GM21526 (cell line): ENCODE results near the gene ZNF774.
"Not testable (repeated sequence)": the region's sequence is repeated elsewhere in the genome, so short reads cannot be mapped to it uniquely, and the experiment has no call there.

ENCODE experiments used
- ATAC-seq: cut with Tn5 transposase; IDR thresholded peaks from one replicate; pipeline ENCODE4 v1.9.1; 2021; ENCODE audit warnings: moderate library complexity; ENCODE audit not compliant: unreplicated experiment, low FRiP score

Gene ZNF774

DNA sequence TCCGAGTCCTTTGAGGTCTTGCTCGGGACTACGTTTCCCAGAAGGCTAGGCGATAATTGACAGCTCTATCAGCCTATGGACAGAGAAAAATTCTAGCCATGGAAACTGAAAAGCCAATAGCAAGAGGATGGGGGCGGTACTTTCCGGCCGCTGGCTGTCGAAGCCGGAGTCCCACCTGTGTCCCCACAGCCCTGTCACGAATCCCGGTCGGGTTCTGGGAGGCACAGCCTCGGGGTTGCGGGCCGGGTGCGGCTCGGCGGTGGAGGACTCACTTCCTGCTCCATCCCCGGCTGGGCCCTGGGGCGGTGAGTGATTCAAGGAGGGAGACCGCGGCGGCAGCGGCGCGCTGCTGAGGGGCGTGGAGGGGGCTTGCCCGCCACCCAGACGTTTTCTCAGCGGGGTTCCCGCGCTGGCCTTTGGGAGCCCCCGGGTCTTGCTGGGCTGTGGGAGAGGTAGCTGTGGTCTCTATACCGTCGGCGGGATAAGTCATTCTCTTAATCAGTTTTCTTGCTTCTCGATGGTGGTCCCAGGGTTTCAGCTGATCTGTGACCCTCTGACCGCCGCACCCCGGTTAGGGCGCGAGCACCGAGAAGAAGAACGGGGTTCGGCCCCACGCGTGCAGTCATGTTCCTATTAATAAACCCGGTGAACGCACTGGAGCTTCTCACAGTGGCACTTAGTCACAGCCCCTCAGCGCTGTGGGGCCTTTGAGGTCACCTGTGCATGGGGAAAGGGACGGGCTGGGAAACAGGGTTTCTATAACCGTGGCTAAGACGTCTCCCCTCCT lies at the start of gene ZNF774:
ZNF774 (plus strand) TSS at position 178 of the 787 bp plus-strand sequence. CDS start 2,377 bp downstream, outside the sequence.
- ATAC-seq = peak; percentile 98

DNA sequence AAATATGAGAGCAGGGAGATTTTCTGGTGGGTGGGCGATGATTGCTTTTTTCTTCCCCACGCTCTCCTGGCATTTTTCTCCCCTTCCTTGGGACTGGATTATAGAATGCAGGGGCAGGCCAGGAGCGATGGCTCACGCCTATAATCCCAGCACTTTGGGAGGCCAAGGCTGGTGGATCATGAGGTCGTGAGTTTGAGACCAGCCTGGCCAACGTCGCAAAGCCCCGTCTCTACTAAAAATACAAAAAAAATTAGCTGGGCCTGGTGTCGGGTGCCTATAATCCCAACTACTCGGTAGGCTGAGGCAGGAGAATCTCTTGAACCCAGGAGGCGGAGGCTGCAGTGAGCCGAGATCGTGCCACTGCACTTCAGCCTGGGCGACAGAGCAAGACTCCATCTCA lies 46.7 kb upstream of the ZNF774 start:
- ATAC-seq = not testable (repeated sequence)

DNA sequence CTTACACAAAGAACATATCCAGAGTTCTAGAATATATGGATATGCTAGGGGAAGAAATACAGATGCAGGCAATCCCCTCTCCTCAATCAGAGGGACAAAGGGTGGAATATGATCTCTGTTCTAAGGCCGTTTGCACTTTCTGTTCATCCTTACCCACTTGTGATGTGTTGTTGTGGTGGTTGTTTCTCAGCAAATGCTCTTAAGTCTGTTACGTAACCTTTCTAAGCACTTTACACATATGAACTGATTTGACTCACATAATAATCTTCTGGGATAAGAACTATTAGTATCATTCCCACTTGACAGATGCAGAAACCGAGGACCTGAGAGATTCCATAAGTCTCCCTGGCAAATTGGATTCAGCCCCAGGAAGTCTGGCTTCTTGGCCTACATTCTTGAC lies 46.2 kb upstream of the ZNF774 start:
- no peak for ATAC-seq

DNA sequence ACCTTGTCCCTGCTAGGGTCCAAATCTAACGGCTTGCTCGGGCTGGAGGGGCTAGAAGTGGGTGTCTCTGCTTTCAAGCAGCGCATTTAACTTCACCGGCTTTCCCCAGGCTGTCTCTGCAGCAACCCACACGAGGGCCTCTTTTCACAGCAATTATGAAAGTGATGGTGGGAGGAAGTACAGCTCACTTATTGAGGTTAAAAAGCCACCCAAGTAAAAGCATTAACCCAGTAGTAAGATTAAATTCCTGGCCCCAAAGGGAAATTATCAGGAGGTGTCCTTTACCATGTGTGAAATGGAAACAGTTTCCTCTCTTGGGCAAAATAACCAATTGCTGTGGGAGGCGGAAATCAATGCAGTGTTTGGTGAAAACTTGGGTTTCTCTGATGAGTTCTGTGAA lies 45.5 kb upstream of the ZNF774 start:
- peak; percentile 68 for ATAC-seq

DNA sequence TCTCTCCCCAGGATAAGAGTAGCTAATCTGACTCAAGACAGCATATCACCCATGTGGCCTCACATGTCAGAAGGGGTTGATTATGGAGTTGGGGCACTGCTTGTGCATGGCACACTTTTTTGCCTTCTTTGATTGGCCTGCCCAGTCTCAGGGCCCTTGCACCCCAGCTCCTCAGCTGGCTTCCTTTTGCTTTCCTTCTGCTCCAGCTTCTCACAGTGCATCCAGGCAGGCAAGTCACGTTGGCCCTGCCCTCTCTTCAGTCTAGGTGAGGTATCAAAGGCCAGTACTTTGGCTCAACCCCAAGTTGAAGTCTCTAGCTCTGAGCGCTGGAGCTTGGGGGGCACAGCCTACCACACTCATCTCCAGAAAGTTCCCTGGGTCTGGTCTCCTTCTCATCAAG lies 44.4 kb upstream of the ZNF774 start:
- ATAC-seq = no peak

DNA sequence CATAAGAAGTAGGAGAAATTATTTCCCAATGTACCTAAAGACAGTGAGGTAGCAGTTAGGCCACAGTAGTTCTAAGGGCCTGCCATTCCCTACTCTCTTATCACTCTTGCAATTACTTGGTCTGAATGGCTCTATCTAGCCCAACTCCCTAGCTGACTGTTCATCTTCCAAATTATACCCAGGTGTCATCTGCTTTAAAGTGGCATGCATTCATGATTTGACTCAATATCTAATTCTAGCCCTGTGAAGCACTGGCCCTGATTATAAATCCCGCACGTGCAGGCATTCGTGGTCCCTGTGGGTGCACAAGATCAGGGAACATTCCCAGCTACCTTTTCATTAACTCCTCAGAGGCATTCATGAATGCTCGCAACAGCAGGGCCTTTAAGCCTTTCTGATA lies 43.1 kb upstream of the ZNF774 start:
- no peak for ATAC-seq

DNA sequence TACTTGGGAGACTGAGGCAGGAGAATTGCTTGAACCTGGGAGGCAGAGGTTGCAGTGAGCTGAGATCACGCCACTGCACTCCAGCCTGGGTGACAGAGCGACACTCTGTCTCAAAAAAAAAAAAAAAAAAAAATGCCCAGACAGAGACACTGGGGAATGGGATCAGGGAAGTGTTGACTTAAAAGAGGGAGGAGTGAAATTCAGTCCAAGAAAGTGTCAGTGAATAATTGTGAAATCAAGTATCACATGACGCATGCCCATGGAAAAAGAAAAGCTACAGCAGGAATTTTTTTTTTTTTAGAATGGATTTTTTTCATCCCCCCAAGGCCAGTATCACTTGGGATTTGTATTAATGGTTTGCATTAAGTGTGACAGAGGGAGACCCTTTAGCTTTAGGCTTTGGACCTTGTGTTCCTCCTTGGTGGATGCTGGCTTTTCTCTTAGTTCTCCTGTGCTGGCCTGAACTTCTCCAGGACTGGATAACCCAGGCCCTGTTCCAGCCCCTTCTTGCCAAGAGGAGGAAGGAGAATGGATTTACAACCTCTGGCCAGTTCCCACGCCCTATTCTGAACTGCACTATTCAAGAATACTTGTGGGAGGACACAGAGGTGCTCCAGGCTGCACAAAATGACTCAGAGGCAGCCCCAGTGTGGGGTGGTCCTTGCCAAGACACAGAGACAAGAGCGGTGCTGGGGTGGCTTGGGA lies 36.7 kb upstream of the ZNF774 start:
- ATAC-seq = no peak

DNA sequence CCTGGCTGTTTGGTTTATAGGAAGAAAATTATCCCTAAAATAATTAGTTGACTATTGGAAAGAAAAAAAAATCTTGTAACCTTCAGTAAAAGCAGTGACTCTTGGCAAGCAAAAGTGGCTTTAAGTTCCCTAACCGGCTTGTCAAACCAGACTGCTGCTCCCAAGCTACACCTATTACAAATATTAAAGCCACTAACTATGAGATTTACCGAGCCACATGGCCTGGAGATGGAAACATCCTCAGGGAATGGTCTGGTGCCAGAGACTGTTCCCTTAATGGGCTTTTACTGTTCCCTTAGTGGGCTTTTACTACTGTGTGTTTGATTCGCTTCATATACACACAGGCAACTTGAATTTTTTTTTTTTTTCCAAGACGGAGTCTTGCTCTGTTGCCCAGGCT lies 35.9 kb upstream of the ZNF774 start:
- no peak for ATAC-seq

DNA sequence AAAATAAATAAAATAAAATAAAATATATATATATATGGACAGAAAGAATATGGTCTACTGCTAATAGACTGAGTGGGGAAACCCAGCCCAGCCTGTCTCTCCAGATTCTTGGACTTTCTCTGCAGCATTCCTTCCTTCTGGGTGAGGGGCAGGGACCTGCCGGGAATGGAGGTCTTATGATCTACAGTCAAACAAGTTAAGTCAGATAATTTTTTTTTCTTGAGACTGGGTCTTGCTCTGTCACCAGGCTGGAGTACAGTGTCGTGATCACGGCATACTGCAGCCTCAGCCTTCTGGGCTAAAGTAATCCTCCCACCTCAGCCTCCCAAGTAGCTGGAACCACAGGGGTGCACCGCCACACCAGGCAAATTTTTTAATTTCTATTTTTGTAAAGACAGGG lies 33.5 kb upstream of the ZNF774 start:
- ATAC-seq = no peak

DNA sequence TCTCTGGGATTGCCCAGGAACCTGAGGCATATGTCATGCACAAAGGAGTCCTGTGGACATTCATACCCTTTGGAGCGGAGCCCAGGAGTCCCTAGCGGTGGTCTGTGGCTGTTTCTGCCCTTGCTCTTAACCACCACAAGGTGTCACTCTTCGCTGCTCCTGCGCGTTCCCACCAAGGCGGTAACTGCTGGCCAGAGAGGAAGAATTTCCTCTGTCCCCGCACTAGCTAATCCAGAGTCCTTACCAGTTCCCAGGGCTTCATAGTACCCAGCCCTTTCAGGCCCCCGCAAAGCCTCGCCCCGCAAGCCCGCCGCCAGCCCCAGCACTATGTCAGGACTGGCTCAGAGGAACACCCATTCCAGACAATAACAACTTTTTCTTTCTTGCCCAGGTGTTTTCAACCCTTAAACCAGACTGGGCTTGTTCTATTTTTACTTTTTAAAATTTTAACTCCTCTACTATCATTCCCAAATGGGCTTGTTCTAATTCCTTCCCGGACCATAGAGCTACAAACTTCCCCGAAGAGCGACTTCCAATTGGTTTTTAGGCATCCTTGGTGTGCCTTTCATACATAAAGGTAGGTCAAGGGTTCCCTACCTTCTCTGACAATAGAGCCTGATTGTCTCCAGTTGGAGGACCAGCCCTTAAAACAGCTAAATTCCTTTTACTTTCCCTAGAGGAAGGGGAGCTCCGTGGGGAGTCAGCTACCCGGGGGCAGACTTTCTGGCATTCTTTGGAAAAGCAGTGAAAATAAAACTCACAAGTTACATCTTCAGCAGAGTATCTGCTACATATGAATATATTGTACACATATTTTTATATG lies 31.8 kb upstream of the ZNF774 start:
- ATAC-seq = peak; percentile 85

DNA sequence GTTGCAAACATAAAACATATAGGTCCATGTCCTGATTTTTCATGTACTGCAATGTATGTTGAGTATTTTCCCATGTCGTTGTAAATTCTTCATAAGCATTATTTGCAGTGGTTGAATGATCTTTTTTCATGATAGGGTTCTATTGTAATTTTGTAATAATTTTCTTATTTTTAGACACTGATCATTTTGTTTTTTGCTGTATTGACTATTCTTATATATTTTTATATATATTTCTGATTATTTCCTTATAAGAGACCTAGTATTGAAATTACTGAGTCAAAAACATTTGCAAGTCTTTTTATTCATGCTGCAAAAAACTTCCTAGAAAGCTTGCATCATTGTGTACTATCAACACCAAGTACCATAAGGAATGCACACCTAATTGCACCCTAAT lies 31.2 kb upstream of the ZNF774 start:
- ATAC-seq = no peak

DNA sequence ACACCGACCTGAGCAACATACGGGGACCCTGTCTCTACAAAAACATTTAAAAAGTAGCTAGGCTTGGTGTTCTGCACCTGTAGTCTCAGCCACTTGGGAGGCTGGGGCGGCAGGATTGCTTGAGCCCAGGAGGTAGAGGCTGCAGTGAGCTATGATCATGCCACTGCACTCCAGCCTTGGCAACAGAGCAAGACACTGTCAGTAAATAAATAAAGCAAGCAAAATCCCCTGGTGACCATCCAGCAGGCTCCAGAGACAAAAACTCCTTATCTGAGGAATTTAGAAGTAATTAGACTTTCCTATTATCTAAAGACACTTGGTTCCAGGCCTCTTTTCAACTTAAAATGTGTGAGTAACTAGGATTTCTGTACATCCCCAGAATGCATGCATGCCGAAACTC lies 29.5 kb upstream of the ZNF774 start:
- ATAC-seq = no peak

DNA sequence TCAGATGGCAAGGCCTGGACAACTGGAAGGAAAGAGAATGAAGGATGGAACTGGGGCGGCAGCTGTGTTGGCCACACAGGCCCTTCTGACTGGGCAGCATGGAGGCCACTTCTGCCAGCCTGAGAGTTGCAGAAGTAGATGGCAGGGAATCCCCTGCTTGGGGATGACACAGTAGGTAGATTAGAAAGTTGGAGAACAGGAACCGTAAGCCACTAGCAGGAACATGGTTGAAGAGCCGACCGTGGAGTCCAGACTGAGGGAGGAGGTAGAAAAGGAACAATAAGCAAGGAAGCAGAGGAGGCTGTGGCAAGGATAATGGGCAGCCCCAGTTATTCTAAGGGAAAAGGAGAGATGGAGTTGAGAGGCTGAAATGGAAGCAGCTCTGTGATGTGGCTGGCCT lies 26.4 kb upstream of the ZNF774 start:
- no peak for ATAC-seq

DNA sequence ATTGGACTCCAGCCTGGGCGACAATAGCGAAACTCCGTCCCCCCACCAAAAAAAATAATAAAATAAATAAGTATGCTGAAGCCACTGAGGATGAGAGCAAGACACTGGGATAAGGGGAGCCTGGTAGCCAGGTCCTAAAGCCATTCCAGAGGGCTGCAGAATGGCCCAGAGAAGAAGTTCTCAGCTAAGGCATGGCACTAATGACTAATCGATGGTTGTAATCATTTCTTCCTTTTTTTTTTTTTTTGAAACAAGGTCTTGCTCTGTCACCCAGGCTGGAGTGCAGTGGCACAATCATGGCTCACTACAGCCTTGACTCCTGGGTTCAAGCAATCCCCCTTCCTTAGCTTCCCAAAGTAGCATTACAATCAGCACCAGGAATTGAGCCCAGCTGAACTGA lies 25.6 kb upstream of the ZNF774 start:
- ATAC-seq = no peak

DNA sequence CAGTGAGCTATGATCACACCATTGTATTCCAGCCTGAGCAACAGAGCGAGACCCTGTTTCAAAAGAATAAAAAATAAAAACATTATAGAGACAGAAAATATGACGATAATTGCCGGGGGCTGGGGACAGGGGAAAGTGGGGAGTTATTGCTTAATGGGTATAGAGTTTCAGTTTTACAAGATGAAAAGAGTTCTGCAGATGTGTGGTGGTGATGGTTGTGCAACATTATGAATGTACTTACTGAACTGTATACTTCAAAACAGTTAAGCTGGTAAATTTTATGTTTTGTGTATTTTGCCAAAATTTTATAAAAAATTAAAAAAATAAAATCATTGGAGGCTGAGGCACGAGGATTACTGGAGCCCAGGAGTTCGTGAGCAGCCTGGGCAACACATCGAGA lies 24.8 kb upstream of the ZNF774 start:
- no peak for ATAC-seq

DNA sequence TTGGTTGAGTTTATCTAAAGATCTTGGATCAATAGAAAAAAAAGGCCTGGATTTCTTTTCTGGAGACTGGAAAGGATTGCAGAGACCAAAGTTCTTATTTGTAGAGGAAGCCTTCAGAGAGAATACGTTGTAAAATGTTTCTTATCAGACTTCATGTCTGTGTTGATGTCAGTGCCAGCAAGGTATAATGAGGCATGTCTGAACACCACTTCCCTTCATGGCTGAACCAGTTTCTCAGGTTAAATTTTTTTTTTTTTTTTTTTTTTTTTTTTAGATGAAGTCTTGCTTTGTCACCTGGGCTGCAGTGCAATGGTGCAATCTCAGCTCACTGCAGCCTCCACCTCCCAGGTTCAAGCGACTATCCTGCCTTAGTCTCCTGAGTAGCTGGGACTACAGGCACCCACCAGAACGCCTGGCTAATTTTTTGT lies 17.8 kb upstream of the ZNF774 start:
- no peak for ATAC-seq

DNA sequence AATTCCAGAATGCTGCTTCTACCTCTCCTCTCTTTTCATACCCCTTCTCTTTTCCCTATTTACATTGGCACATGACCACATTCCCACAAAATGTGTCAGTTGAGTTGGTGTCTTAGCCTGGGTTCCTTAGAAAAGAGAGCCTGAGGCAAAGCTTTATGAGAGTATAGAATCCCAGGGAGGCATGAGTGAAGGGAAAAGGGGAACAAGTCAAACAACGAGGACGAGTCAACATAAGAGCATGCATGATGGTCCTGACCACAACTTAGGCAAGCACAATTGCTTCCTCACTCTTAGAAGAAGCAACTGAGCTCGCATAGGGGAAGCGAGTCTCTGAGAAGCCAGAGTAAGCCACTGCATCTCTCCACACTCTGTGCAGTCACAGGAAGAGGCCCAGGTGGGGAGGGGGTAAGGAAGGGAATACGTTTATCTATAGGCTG lies 15.4 kb upstream of the ZNF774 start:
- ATAC-seq = no peak

DNA sequence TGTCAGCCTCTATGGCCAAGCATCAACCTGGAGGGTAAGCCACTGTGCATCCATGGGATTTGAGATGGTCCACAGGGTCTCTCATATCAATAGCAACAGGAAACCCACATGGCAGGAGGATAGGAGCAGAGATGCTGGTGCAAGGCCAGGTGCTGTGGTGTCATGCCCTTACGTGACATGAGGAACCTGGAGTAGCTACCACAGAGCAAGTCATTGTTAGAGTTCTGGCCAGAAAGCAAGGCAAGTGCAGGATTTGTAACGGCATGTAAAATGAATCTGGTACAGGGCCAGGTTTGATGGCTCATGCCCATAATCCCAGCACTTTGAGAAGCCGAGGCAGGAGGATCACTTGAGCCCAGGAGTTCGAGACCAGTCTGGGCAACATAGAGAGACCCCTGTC lies 14.8 kb upstream of the ZNF774 start:
- ATAC-seq = no peak

DNA sequence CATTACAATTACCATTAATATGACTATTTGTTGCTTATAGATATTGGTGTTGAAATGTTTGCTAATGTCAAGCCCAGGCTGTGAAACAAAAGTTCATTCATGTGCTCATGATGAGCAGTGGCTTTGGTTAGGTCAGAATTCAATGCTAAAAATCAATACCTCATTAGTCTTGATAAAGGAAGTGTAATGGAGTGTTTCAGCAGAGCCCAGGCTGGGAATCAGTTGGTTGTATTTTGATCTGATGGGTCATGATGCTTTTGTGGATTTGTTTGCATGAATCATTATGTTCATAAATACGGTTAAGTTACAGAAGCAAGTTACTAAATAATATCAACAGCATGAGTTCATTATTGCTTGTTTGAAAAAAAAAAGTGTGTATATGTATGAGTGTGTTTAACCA lies 13.6 kb upstream of the ZNF774 start:
- ATAC-seq = no peak

DNA sequence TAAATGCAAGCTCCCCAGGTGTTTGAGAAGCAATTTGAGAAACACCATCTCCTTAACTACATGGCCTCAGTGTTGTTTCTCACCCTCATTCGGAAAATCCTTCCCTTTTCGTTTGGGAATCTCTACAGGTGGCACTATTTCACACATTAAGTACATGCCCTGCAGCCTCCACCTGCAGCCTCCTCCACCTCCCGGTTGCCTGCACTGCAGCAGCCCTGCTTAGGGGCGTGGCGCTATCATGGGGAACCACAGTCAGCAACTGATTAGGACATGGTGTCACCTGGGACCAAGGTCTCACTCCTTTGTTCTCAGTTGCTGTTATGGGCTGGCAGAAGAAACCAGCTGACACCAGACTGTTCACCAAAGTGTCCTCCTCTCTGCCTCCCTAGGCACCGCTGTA lies 11.7 kb upstream of the ZNF774 start:
- no peak for ATAC-seq

DNA sequence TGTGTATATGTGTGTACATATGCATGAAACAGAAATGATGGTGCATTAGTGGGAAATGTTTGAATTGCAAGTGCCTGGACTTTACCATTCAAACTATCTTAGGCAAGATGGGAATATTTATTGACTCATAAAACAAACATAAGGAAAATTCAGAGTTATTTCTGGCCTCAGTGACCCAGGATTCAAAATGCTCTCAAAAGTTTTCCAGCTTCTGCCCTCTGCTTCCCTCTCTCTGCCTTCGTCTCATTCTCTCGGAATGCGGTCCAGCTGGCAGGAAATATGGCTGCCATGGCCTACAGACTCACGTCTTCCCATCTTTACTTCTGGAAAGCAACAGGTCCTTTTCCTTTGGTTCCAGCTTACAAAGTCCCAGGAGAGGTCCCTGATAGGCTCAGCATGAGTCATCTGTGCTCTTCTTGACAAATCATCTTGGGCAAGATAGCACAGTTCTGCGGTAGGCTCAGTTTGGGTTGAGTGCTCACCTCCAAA lies 8.7 kb upstream of the ZNF774 start:
- no peak for ATAC-seq
